ENCODE measurements around the gene SLC32A1.

- TF ChIP-seq CTCF (IDR thresholded peaks at IDR 0.05; ENCODE audit: low read depth, low read length), result no peak
- TF ChIP-seq POLR2A (IDR thresholded peaks at IDR 0.05; ENCODE audit: extremely low read depth, insufficient read length), result no peak
These were observed 3.4 kb downstream of the SLC32A1 start for GRCh38 chr20:38727607-38728190.

Data from NB4 (cell line).